ENCODE measurements around the gene LHPP. TPM values are rescaled to one million over a fixed set of nuclear protein-coding genes. Genes with fewer than 3 reads are reported as not detected.

LHPP gene
- total and polyA plus RNA-seq, 2 donors (not counting 1 experiment from before 2014, with no cell fraction given) = 10.2 to 15.6 TPM

DNA sequence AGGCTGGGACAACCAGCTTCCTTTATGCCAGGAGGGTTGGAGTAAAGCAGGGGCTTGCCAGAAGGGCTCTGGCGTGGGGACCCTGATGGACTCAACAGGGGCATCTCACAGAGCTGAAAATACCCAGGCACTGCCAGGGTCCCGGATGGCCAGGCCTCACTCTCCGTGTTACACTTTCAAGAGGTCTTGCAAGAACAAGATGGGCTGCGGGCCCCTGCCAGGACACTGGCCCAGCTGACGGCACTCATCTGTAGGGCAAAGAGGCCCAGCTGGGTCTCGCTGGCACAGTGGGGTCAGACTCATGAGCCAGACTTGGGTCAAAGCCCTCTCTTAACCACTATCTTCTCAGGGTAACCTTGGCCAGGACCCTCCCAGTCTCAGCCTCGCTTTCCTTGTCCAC, 191.7 kb downstream of the LHPP start:
- H2AFZ ChIP-seq (ENCODE audit: low read length) = no peak overlapping the region
- no peak overlapping the region for H3K9ac ChIP-seq (ENCODE audit: insufficient read depth, low read length)
- DNase-seq (ENCODE audit: low read depth in 2 of 2) = no peak
- H3K27ac ChIP-seq (ENCODE audit: insufficient read depth, low read length) = no peak overlapping the region
- H4K20me1 ChIP-seq (ENCODE audit: control insufficient read depth, extremely low read depth, insufficient read depth, low read length) = peaks cover 2% of the 10 kb centered on the region
- H3K27me3 ChIP-seq (ENCODE audit: control insufficient read depth, insufficient read depth, low read length) = no peaks in the 10 kb centered on the region
- no peak for TF ChIP-seq EZH2 (IDR thresholded peaks at IDR 0.05; ENCODE audit: low read length, missing control alignments)
- TF ChIP-seq, protein P1, sequence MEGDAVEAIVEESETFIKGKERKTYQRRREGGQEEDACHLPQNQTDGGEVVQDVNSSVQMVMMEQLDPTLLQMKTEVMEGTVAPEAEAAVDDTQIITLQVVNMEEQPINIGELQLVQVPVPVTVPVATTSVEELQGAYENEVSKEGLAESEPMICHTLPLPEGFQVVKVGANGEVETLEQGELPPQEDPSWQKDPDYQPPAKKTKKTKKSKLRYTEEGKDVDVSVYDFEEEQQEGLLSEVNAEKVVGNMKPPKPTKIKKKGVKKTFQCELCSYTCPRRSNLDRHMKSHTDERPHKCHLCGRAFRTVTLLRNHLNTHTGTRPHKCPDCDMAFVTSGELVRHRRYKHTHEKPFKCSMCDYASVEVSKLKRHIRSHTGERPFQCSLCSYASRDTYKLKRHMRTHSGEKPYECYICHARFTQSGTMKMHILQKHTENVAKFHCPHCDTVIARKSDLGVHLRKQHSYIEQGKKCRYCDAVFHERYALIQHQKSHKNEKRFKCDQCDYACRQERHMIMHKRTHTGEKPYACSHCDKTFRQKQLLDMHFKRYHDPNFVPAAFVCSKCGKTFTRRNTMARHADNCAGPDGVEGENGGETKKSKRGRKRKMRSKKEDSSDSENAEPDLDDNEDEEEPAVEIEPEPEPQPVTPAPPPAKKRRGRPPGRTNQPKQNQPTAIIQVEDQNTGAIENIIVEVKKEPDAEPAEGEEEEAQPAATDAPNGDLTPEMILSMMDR (conservative IDR thresholded peaks at IDR 0.05 in 1 of 2, IDR thresholded peaks at IDR 0.05 in 1 of 2; ENCODE audit: low read depth in 1 of 2, low read length in 2 of 2) = no peak
- peaks cover 10% of the 10 kb centered on the region for H3K4me1 ChIP-seq (ENCODE audit: control insufficient read depth, extremely low read depth, insufficient read depth, low read length)
- H3K36me3 ChIP-seq (ENCODE audit: control insufficient read depth, insufficient read depth, low read length) = no peaks in the 10 kb centered on the region
- H3K79me2 ChIP-seq (ENCODE audit: control insufficient read depth, insufficient read depth, low read length) = no peaks in the 10 kb centered on the region
- no peaks in the 10 kb centered on the region for H3K9me3 ChIP-seq (ENCODE audit: control insufficient read depth, insufficient read depth, low read depth, low read length)
- H3K4me2 ChIP-seq (ENCODE audit: extremely low read depth, insufficient read depth, low read length) = no peak overlapping the region
- no peak overlapping the region for H3K4me3 ChIP-seq (replicated peaks in 1 of 4; ENCODE audit: control extremely low read depth in 1 of 4, insufficient read depth in 1 of 4, low read depth in 3 of 4, low read length in 4 of 4)

DNA sequence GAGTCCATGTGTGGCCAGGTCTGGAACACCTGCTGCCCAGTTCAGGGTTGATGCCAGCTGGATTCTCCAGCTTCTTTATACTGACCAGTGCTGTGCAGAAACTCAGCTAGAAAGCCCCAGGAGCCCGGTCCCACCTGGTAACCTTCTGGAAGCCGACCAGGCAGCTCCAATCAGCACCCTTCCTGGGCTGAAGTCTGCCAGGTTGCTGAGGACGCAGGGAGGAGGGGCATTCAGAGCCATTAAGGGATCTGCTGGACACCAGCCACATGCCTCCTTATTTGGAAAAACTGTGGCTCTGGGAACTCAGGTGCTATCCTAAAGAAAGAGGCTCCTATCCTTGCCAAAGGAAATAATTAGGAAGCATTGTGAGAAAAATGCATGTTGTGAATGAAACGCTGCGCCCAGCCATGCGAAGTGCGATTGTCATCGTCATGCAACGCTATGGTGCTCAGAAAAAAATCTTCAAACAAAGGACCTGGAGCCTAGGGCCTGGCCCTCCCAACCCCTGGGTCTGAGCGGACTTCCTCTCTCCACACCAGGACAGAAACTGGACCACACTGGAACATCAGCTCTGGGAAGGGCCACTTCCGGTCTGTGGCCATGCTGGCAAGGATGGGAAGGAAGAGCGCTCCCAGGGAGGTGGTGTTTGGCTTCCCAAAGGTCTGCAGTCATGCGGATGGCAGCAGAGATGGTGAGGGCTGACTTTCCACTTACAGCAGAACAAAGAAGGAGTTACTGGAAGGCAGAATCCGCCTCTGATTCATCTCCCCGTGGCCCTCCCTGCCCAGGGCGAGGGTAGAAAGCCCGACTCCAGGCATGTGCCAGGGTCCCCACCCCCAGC, 192.4 kb downstream of the LHPP start:
- H3K36me3 ChIP-seq (ENCODE audit: control insufficient read depth, insufficient read depth, low read length) = no peaks in the 10 kb centered on the region
- no peak overlapping the region for H3K27ac ChIP-seq (ENCODE audit: insufficient read depth, low read length)
- no peak overlapping the region for H3K4me3 ChIP-seq (replicated peaks in 1 of 4; ENCODE audit: control extremely low read depth in 1 of 4, insufficient read depth in 1 of 4, low read depth in 3 of 4, low read length in 4 of 4)
- no peaks in the 10 kb centered on the region for H3K9me3 ChIP-seq (ENCODE audit: control insufficient read depth, insufficient read depth, low read depth, low read length)
- H3K27me3 ChIP-seq (ENCODE audit: control insufficient read depth, insufficient read depth, low read length) = no peaks in the 10 kb centered on the region
- H3K9ac ChIP-seq (ENCODE audit: insufficient read depth, low read length) = no peak overlapping the region
- TF ChIP-seq, protein P1 (conservative IDR thresholded peaks at IDR 0.05 in 1 of 2, IDR thresholded peaks at IDR 0.05 in 1 of 2; ENCODE audit: low read depth in 1 of 2, low read length in 2 of 2) = no peak
- no peak for TF ChIP-seq EZH2 (IDR thresholded peaks at IDR 0.05; ENCODE audit: low read length, missing control alignments)
- no peak overlapping the region for H3K4me2 ChIP-seq (ENCODE audit: extremely low read depth, insufficient read depth, low read length)
- H2AFZ ChIP-seq (ENCODE audit: low read length) = no peak overlapping the region
- H4K20me1 ChIP-seq (ENCODE audit: control insufficient read depth, extremely low read depth, insufficient read depth, low read length) = peaks cover 2% of the 10 kb centered on the region
- H3K79me2 ChIP-seq (ENCODE audit: control insufficient read depth, insufficient read depth, low read length) = no peaks in the 10 kb centered on the region
- H3K4me1 ChIP-seq (ENCODE audit: control insufficient read depth, extremely low read depth, insufficient read depth, low read length) = peaks cover 5% of the 10 kb centered on the region
- DNase-seq (ENCODE audit: low read depth in 2 of 2) = no peak

DNA sequence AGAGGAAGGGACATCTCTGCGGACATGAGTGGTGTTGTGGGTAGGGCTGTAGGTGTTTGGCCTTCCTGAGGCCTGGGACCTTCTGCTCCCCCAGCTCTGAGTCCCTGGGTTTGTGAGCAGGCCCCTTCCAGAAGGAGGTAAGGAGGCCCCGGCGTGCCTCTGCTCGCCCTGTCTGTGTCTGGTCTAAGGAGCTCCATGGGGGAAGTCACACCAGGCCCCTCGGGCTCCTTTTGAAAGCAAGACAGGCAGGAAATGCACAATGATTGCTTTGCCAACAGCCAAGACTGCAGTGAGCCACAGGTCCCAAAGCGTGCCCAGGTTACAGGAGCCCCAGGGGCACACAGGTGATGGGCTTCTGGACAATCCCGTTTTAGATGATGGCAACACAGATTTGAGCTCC, 193.1 kb downstream of the LHPP start:
- no peak overlapping the region for H3K4me2 ChIP-seq (ENCODE audit: extremely low read depth, insufficient read depth, low read length)
- H3K9ac ChIP-seq (ENCODE audit: insufficient read depth, low read length) = no peak overlapping the region
- peaks cover 2% of the 10 kb centered on the region for H4K20me1 ChIP-seq (ENCODE audit: control insufficient read depth, extremely low read depth, insufficient read depth, low read length)
- H3K27ac ChIP-seq (ENCODE audit: insufficient read depth, low read length) = no peak overlapping the region
- no peak for DNase-seq (ENCODE audit: low read depth in 2 of 2)
- H3K27me3 ChIP-seq (ENCODE audit: control insufficient read depth, insufficient read depth, low read length) = no peaks in the 10 kb centered on the region
- no peak overlapping the region for H2AFZ ChIP-seq (ENCODE audit: low read length)
- TF ChIP-seq, protein P1 (conservative IDR thresholded peaks at IDR 0.05 in 1 of 2, IDR thresholded peaks at IDR 0.05 in 1 of 2; ENCODE audit: low read depth in 1 of 2, low read length in 2 of 2) = no peak
- no peak for TF ChIP-seq EZH2 (IDR thresholded peaks at IDR 0.05; ENCODE audit: low read length, missing control alignments)
- no peaks in the 10 kb centered on the region for H3K4me1 ChIP-seq (ENCODE audit: control insufficient read depth, extremely low read depth, insufficient read depth, low read length)
- H3K9me3 ChIP-seq (ENCODE audit: control insufficient read depth, insufficient read depth, low read depth, low read length) = no peaks in the 10 kb centered on the region
- no peaks in the 10 kb centered on the region for H3K36me3 ChIP-seq (ENCODE audit: control insufficient read depth, insufficient read depth, low read length)
- no peak overlapping the region for H3K4me3 ChIP-seq (replicated peaks in 1 of 4; ENCODE audit: control extremely low read depth in 1 of 4, insufficient read depth in 1 of 4, low read depth in 3 of 4, low read length in 4 of 4)
- no peaks in the 10 kb centered on the region for H3K79me2 ChIP-seq (ENCODE audit: control insufficient read depth, insufficient read depth, low read length)
